Keratinocyte (primary cell): Measurements from ENCODE around the gene KCTD2. TPM values are rescaled to one million over a fixed set of nuclear protein-coding genes. Genes with fewer than 3 reads are reported as not detected.

Source experiments
- DNase-seq: peaks from one replicate; pipeline ENCODE4 v3.0.0-alpha.2; 2011; ENCODE audit warnings: low read depth, missing footprints, low spot score
- FAIRE-seq: peaks from 2 replicates; lab custom pipeline; 2011; peaks lifted over from hg19 to GRCh38; lab: Jason Lieb, UNC
- H2AFZ ChIP-seq: 2 replicates; pipeline ENCODE4 v1.6.0; 2012; ENCODE audit warnings: low read length, control low read depth, inconsistent platforms; ENCODE audit not compliant: control insufficient read depth
- H3K27ac ChIP-seq: 2 replicates; pipeline ENCODE4 v1.5.1; 2011; ENCODE audit warnings: low read length; ENCODE audit not compliant: control insufficient read depth, insufficient read depth
- H3K27me3 ChIP-seq: 3 replicates; pipeline ENCODE4 v1.6.0; 2011; ENCODE audit warnings: low read length; ENCODE audit not compliant: control insufficient read depth, insufficient read depth; ENCODE audit errors: extremely low read depth
- H3K36me3 ChIP-seq, 2 experiments: 2 replicates in 1 of 2; 3 replicates in 1 of 2; pipeline ENCODE4 v1.5.1; 2011; ENCODE audit warnings: low read length in 2 of 2, mild to moderate bottlenecking in 1 of 2; ENCODE audit not compliant: control insufficient read depth in 2 of 2, insufficient read depth in 2 of 2; ENCODE audit errors: extremely low read depth in 1 of 2
- H3K4me1 ChIP-seq: 3 replicates; pipeline ENCODE4 v1.5.1; 2011; ENCODE audit warnings: low read length; ENCODE audit not compliant: control insufficient read depth, insufficient read depth; ENCODE audit errors: extremely low read depth
- H3K4me2 ChIP-seq: 3 replicates; pipeline ENCODE4 v1.6.0; 2011; ENCODE audit warnings: low read depth, low read length; ENCODE audit not compliant: control insufficient read depth, insufficient read depth; ENCODE audit errors: extremely low read depth
- H3K4me3 ChIP-seq, 3 experiments: fragments of 200-600 bp in 1 of 3; sonication (generic) in 1 of 3; 2 replicates in 2 of 3; 3 replicates in 1 of 3; pipeline ENCODE4 v1.5.1; 2011 to 2016; ENCODE audit warnings: low read length in 3 of 3, mild to moderate bottlenecking in 3 of 3, control low read depth in 2 of 3, inconsistent platforms in 1 of 3, low read depth in 1 of 3, mixed read lengths in 1 of 3, mixed run types in 1 of 3, moderate library complexity in 1 of 3; ENCODE audit not compliant: control insufficient read depth in 2 of 3, insufficient read depth in 2 of 3; ENCODE audit errors: extremely low read depth in 1 of 3
- H3K79me2 ChIP-seq: 2 replicates; pipeline ENCODE4 v1.6.0; 2012; ENCODE audit warnings: low read length; ENCODE audit not compliant: control insufficient read depth, insufficient read depth
- H3K9ac ChIP-seq: 3 replicates; pipeline ENCODE4 v1.6.0; 2011; ENCODE audit warnings: low read length; ENCODE audit not compliant: control insufficient read depth, insufficient read depth; ENCODE audit errors: extremely low read depth
- H3K9me1 ChIP-seq: 3 replicates; pipeline ENCODE4 v1.6.0; 2011; ENCODE audit warnings: low read length; ENCODE audit not compliant: control insufficient read depth, insufficient read depth; ENCODE audit errors: extremely low read depth
- H3K9me3 ChIP-seq: 2 replicates; pipeline ENCODE4 v1.5.1; 2012; ENCODE audit warnings: low read depth, low read length; ENCODE audit not compliant: control insufficient read depth
- H4K20me1 ChIP-seq: 3 replicates; pipeline ENCODE4 v1.6.0; 2011; ENCODE audit warnings: low read length; ENCODE audit not compliant: control insufficient read depth, insufficient read depth; ENCODE audit errors: extremely low read depth
- CTCF ChIP-seq, 3 experiments: IDR thresholded peaks in 1 of 3; conservative IDR thresholded peaks in 1 of 3; optimal IDR thresholded peaks in 1 of 3; 2 replicates in 2 of 3; 3 replicates in 1 of 3; pipeline versions ENCODE3 to v1.5.1; 2011; ENCODE audit warnings: low read length in 3 of 3, mild to moderate bottlenecking in 3 of 3, moderate library complexity in 2 of 3, control low read depth in 1 of 3, inconsistent platforms in 1 of 3; ENCODE audit not compliant: insufficient read depth in 2 of 3; ENCODE audit errors: extremely low read depth in 1 of 3
- EZH2 ChIP-seq: IDR thresholded peaks from one replicate; pipeline ENCODE4 v1.6.1; 2012; ENCODE audit warnings: inconsistent platforms, mild to moderate bottlenecking, low read length, moderate library complexity
- dilution Hi-C: fragments of 300-500 bp; cut with MboI; formaldehyde crosslinking; loops from one replicate; pipeline ENCODE4 v1.7.0; 2020; ENCODE audit warnings: low sequenced_read_pairs; ENCODE audit not compliant: extremely low pct_ligation_motif_present
- polyA plus RNA-seq, 5 experiments: library from polyadenylated mRNA; depleted of rRNA in 3 of 5; stranded (reverse) in 3 of 5; stranded (forward) in 1 of 5; unstranded in 1 of 5; fragments of >200 nt; gene quantifications; 1 replicate in 1 of 5; 2 replicates in 3 of 5; 3 replicates in 1 of 5; pipeline versions ENCODE4 v1.2.1 to v1.2.3, GENCODE V29; 2011 to 2012; ENCODE audit warnings: missing spikeins in 2 of 5, low read depth in 1 of 5, low replicate concordance in 1 of 5

Gene KCTD2
- polyA plus RNA-seq, 1 donor (not counting 4 experiments of a cell fraction or from before 2014, with no cell fraction given): 20.7 TPM

DNA sequence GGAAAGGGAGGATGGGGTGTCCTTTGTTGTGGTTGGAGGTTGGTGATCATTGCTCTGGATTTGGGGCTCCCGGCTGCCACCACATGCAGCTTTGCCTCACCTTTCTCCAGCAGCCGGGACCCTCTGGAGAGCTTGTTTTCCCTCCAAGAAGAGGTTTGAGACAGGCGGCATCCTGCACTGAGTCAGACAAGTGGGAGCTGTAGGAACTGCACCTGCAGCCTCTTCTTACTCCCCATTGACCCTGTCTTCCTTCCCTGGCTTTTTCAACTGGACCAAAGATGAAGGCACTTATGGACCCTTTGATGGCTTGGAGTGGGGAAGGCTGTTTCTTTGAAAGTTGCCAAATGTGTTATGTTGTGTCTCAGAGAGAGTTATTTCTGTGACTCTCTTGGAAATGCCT lies 16.6 kb downstream of the KCTD2 start:
- Histone ChIP-seq H3K27ac (no peak overlapping the region), H3K79me2 (no peaks in the 10 kb centered on the region), H3K4me1 (no peaks in the 10 kb centered on the region), H3K9ac (no peak overlapping the region), H2AFZ (no peak overlapping the region), H3K4me2 (no peak overlapping the region), H3K9me1 (no peaks in the 10 kb centered on the region), H3K27me3 (no peaks in the 10 kb centered on the region), H3K4me3 (no peak overlapping the region), H4K20me1 (no peaks in the 10 kb centered on the region), H3K9me3 (no peaks in the 10 kb centered on the region), H3K36me3 (peaks cover 26 to 38% of the 10 kb centered on the region in 2 experiments)
- FAIRE-seq (no peak), DNase-seq (no peak)
- no peak for TF ChIP-seq CTCF (optimal IDR thresholded peaks at IDR 0.05 in 1 of 3, IDR thresholded peaks at IDR 0.05 in 1 of 3, conservative IDR thresholded peaks at IDR 0.05 in 1 of 3; ENCODE audit: extremely low read depth in 1 of 3, insufficient read depth in 2 of 3, low read length in 3 of 3)
- TF ChIP-seq EZH2: no peak
- dilution Hi-C loops: no loop called here

DNA sequence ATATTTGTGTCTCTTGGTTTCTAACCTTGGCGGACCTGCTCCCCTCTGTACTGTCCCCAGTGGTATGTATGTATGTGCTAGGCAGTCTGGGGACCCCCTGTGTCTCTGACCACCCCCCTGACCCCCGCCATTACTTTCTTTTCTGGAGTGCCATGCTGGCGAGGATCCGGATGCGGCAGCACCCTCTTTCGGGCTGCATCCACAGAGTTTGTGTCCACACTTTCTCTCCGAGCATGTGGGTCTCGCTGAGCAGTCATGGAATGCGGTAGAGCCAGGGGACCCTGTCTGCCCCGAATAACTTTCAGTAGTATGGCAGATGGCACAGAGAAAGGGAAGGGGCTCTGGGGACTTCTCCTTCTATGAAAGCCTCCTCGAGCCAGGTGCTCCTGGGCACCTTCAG lies 17.0 kb downstream of the KCTD2 start:
- H3K9me3 ChIP-seq: no peaks in the 10 kb centered on the region
- FAIRE-seq: no peak
- no peaks in the 10 kb centered on the region for H3K9me1 ChIP-seq
- H3K79me2 ChIP-seq: no peaks in the 10 kb centered on the region
- dilution Hi-C loops: no loop called here
- no peak overlapping the region for H2AFZ ChIP-seq
- no peaks in the 10 kb centered on the region for H3K27me3 ChIP-seq
- peaks cover 26 to 38% of the 10 kb centered on the region in 2 experiments for H3K36me3 ChIP-seq
- TF ChIP-seq EZH2 (no peak), CTCF (optimal IDR thresholded peaks at IDR 0.05 in 1 of 3, IDR thresholded peaks at IDR 0.05 in 1 of 3, conservative IDR thresholded peaks at IDR 0.05 in 1 of 3; ENCODE audit: extremely low read depth in 1 of 3, insufficient read depth in 2 of 3, low read length in 3 of 3) (no peak)
- no peak for DNase-seq
- no peak overlapping the region for H3K4me3 ChIP-seq
- no peak overlapping the region for H3K27ac ChIP-seq
- no peaks in the 10 kb centered on the region for H4K20me1 ChIP-seq
- no peak overlapping the region for H3K4me2 ChIP-seq
- H3K4me1 ChIP-seq: no peaks in the 10 kb centered on the region
- no peak overlapping the region for H3K9ac ChIP-seq
